HG03097 (cell line): ENCODE data around the gene ECM1.
A peak's percentile ranks its signal among the peaks of the same experiment; 100 is the strongest.

ENCODE experiments used
- ATAC-seq: cut with Tn5 transposase; IDR thresholded peaks from one replicate; pipeline ENCODE4 v1.9.1; 2021; ENCODE audit not compliant: unreplicated experiment, low FRiP score

Gene ECM1

DNA sequence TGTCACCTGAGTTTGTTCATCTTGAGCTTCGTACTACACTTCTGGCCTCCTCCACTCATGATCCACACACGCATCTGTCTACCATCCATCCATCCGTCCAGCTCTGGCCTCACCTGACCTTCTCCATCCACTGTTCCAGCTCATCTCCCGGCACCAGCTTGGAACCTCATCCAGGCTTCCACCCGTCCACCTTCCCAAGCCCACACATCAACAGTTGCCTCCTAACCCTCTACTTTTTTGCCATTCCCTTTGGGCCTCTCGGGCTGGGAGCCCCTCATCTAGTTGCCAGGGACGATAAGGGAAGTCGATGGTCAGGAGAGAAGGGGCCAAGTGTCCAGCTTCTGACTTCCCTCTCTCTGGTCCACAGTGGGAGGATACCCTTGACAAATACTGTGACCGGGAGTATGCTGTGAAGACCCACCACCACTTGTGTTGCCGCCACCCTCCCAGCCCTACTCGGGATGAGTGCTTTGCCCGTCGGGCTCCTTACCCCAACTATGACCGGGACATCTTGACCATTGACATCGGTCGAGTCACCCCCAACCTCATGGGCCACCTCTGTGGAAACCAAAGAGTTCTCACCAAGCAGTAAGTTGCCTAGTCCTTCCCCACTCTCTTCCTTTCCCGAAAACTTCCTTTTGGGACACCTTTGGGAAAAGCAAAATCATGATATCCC is 4.2 kb downstream of the ECM1 start:
- no peak for ATAC-seq

DNA sequence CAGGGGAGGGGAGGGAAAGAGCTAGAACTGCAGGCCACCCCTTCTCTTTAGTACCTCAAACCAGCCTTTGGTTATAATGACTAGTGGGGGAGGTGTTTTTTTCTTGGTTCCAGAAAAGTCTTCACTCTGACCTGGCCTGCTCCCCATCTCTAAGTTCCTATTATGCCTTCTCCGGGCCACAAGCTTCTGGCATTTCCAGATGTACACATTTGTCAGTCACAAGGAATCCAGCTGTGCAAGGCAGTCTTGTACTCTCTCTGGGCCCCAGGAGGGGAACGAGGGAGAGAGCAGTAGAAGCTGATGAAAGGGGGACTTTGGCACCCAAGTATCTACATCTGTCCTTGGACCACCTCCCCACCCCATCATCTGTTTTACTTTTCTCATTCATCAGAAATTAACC is 4.9 kb downstream of the ECM1 start:
- no peak for ATAC-seq

DNA sequence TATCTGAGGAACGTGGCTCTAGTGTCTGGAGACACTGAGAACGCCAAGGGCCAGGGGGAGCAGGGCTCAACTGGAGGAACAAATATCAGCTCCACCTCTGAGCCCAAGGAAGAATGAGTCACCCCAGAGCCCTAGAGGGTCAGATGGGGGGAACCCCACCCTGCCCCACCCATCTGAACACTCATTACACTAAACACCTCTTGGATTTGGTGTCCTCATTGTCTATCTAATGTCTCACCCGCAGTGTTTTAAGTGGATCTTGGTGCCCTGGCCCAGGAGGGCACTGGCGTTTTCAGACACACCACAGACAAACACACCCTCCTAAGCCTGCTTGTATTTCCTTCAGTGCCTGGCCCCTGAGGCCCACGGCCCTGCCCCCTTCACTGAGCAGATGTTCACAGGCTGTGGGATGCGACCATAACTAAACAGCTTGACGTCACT is 5.5 kb downstream of the ECM1 start:
- ATAC-seq: no peak

DNA sequence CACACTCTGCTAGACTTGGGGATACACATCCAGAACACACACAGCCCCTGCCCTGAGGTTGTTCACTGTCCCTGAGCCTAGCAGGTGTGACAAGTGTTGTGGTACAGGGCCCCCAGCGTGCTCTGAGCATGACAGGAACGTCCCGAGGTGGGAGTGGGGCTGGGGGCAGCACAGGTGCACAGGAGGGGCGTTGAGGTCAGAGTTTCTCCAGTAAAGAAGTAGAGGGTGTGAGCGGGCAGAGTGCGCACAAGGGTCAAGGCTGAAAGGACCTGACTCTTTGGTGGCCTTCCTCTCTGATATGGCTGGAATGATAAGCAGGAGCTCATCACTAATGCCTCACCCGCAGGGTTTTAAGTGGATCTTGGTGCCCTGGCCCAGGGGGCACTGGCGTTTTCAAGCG is 6.4 kb downstream of the ECM1 start:
- no peak for ATAC-seq

DNA sequence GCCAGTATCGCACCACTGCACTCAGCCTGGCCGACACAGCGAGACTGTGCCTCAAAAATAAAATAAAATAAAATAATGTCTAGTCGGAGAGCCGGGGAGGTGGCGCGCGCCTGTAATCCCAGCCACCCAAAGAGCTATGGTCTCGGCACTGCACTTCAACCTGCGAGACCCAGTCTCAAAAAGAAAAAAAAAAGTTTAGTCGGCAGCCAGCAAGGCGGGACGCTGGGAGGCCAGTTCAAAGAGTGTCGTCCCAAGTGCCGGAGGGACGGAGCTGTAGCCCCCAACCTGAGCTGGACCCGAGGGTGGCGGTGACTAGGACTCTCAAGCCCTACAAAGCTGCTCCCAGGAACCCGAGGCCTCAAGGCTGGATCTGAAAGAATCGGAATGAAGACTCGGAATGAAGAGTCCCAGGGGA is 7.0 kb downstream of the ECM1 start:
- ATAC-seq: no peak

DNA sequence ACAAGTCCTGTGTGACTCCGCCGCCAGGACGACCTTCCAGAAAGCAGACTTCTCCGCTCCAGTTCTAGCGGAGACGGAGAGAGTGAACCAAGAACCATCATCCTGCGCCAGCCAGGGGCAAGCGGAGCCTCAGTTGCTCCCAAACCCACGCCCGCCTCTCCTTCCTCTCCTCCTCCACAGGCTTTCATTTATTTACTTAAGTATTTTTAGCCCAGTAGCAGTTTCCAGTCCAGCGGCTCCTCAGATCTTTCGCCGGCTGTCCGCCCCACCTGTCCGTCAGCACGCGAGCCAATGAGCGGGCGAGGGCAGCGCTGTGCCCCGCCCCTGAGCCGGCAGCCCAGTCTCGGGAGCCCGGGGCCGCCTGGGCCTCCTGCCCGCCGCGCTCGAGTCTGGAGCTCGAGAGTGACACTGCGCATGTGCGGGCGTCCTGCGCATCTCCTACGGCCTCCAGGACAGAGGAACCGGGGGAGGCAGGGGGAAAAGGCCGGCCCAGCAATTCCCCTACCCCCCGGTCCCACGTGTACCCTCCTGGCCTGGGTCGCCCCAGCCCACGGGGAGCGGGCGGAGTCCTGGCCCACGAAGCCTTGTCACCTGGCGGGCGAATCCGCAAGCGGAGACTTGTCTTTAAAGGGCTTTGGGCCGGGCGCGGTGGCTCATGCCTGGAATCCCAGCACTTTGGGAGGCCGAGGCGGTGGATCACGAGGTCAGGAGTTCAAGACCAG is 7.6 kb downstream of the ECM1 start, which contains the start of gene FALEC:
TSS of gene FALEC (plus strand) at position 425 of the 722 bp plus-strand sequence.
- peak; percentile 98 for ATAC-seq

DNA sequence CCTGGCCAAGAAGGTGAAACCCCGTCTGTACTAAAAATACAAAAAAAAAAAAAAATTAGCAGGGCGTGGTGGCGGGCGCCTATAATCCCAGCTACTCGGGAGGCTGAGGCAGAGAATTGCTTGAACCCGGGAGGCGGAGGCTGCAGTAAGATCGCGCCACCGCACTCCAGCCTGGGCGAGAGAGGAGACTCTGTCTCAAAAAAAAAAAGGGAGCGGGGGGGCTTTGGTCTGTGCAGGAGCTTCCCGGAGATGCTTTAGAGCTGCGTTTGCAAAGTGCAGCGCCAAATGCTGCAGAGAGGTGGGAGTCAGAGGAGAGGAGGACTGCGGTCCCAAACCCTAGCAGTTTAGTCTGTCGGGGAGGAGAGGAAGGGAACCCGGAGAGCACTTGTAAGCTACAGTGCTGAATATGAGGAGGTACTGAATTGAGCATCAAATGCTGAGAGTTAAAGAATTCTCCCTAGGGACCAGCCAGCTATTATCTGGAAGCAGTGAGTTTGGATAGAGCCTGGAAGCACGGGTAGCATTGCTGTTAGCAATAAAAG is 8.2 kb downstream of the ECM1 start:
- no peak for ATAC-seq

DNA sequence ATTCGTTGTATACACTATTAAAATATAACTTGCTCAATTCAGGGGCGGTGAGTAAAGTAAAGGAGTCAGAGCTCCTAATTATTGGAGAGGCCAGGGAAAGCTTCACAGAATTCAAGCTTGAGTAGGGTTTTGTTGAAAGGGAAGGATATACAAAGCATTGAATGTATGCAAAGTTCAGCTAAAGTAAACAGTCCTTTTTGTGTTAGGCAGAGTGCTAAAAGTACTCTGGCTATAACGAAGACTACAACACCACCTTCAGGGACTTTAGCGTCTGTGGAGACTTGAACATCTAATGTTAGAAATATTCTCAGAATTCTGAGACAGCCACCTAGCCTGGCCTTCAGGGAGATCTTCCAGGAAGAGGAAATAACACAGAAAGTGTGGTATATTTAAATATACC is 8.7 kb downstream of the ECM1 start:
- no peak for ATAC-seq

DNA sequence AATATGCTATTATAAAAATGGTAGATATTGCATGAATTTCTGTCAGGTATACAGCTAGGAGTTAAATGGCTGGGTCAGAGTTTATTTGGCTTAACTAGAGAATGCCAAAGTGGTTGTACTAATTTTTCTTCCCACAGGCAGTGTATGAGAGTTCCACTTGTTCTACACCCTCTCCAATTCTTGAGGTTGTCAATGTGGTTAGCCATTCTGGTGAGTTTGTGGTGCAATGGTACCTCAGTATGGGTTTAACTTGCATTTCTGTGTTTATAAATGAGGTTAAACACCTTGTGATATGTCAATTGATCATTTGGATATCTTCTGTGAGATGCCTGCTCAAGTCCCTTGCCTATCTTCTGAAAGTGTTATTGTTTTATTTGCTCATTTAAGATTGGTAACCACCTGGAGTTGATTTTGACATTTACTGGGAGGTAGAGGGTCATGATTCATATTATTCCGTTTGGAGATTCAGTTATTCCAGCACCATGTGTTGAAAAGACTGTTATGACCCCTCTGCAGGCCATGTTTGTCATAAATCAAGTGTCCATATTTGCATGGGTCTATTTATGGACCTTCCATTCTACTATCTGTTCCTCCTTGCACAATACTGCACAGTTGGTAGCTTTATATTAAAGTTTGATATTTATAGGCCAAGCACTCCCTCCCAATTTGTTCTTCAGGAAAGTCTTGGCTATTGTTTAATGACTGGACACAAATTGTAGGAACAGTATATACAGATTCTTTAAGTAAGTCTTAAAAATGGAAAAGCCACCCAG is 13.5 kb downstream of the ECM1 start:
- no peak for ATAC-seq

DNA sequence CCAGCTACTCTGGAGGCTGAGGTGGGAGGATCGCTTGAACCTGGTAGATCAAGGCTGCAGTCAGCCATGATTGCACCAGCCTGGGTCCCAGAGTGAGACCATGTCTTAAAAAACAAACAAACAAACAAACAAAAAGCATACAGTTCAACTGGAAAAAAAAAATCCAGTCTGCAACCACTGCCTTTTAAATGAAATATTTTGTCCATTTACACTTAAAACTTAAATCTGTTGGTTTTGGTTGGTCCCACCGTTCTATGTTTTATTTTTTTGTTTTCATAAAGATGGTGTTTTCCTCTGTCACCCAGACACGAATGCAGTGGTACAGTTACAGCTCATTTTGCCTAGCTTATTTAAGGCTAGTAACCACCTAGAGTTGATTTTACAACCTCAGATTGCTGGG is 17.4 kb downstream of the ECM1 start:
- no peak for ATAC-seq

DNA sequence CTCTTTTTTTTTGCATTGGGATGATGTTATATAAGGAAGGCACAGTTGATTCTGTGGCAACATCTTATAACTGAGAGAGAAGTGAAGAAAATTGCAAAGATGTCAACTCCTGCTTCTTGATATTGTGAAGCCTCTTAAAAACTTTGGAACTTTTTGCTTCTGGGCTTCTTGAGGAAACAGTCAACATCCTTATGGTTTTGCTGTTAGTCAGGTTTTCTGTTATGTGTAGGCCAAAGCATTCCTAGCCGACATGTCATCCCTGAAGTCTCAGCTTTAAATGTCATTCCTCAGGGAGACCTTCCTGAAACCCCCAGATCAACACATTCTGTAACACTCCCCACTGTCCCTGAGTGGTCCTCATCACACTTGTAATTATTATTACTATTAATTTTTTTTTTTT is 20.3 kb downstream of the ECM1 start:
- ATAC-seq: no peak

DNA sequence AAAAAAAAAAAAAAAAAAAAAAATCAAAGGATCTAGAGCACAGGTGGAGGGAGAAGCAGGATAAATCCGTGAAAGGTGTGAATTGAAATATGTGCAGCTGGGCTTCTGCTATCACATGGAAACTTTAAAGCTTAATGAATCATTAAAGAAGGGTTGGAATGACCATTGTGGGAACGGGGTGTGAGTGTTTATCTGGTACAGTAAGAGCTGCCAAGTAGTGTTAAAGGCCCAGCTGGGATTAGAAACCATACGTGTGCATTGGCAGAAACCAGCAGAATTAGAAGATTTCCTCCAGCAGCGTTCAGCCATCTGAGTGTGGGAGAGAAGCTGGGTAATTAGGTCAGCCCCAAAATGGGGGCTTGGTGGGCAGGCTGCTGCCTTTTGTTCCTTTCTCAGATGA is 21.1 kb downstream of the ECM1 start:
- ATAC-seq: no peak

DNA sequence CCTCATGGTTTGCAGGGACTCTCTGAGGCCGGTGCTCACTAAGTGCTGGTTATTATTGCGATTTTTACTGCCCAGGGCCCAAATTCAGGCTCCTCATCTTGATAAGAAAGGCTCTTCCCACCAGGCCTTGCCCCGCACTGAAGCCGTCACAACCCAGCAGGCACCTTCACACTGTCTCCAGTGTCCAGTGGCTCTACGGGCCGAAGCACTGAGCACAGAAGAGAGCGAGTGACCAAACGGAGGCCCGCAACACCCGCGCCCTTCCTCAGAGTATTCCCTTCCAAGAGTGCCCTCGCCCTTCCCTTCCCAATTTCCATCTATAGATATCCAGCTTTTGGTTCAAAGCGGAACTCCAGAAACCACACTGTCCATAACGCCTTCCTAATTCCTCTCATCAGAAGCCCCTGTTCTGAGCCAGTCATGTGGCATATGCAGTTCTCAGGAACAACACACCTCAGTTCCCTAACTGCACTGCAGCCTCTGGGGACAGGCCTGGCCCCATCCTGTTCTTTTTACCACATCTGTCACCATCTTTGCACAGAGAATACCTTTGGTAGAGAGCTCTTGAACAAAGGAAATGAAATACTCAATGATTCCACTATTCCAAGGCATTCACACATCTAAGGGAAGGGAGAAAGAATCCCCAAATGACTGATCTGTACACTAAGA is 22.7 kb downstream of the ECM1 start:
- no peak for ATAC-seq

DNA sequence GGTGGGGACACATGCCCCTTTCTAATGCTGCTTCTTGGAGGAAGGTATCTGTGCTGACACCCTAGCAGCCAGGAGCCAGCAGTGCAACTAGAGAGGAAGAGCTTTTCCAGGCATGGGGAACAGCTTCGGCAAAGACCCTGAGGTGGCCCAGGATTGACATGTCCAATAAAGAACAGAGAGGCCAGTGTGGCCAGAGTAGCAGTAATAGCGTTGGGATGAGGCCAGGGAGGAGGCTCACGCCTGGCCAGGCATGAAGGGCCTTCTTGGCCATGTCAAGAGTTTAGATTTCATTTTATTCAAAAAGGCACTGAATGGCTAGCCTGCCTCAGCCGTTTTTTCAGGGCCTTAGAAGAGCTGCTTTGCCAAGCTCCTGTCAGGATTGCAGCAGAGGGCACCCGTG is 25.0 kb downstream of the ECM1 start:
- no peak for ATAC-seq

DNA sequence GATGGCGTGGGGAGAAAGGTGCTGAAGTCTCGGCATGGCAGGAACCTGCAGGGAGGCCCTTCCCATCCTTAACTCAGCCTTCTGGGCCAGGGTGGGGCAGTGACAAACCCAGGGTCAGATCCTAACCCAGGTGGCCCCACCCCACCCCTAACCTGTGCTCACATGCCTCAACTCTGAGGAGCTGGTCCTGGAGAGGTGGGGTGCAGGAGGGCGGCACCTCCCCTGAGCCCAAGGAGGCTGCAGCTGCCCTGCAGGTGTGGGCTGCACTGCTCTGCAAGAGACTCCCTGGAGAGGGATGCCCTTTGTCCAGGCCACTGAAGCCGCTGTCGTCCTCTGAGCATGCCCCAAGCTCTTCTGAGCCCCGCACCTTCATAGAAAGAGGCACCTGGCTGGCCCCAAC is 26.1 kb downstream of the ECM1 start:
- no peak for ATAC-seq

DNA sequence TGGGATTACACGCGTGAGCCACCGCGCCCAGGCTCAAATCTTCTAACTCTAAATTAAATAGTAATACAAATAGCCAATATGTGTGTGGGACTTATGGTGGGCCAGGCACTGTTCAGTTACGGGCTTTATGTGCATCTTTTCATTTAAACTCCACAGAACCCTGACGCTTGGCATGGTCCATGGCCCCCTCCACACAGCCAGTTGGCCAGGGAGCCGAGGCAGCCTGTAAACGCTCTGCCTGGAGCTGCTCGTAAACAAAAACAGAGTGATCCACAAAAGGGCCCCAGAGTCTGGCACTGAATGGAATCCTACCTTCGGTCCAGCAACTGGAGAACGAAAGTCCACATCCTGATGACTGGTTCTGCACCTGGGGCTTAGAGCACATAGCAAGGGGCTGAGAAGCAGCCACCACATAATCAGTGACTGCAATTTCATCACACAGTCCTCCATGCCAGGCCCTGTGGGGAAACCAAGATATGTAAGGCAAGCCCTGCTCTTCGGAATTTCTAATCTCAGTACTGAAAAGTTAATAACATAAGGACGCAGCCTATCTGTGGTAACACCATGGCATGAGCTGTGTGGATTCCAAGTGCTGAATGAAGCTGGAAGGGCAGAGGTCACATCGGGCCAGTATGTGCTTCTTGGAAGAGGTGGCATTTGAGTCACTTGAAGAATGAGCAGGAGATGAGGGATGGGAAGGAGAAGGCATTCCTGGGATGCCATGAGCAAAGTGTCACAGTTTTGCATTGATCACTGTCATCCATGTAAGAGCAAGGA is 27.8 kb downstream of the ECM1 start:
- ATAC-seq: no peak

DNA sequence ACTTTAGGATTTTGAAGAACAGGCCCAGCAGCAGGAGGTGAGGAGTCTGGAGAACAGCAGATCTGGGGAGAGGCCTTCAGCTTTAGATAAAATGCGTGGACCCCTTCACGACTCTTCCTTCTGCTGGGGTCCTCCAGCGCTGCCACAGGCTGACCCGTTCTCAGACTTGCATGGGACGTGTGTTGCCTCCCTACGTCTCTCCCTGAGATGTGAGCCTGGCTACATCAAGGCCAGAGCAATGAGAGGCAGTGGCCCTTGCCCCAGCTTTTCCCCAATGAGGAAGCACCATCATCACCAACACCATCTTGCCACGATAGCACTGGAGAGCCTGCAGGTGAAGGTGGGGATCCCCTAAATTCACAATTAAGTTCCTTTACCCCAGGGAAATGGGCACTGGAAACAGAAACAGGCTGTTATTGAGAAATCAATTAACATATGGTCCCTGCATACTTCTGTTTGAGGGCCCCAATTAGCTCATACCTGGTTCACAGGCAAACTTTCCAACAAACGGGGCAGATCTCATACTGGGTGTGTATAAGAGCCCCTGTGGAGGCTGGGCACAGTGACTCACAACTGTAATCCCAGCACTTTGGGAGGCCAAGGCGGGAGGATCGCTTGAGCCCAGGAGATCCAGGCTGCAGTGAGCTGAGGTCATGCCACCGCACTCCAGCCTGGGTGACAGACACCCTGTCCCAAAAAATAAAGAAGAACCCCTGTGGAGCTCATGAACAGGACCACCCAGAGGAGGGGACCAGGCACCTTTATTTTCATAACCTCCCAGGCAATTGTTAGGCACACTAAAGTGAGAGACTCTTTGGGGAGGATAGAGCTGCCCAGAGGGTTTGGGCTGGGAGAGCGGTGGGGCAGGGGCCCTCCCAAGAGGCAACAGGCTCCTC is 29.2 kb downstream of the ECM1 start:
- ATAC-seq: no peak

DNA sequence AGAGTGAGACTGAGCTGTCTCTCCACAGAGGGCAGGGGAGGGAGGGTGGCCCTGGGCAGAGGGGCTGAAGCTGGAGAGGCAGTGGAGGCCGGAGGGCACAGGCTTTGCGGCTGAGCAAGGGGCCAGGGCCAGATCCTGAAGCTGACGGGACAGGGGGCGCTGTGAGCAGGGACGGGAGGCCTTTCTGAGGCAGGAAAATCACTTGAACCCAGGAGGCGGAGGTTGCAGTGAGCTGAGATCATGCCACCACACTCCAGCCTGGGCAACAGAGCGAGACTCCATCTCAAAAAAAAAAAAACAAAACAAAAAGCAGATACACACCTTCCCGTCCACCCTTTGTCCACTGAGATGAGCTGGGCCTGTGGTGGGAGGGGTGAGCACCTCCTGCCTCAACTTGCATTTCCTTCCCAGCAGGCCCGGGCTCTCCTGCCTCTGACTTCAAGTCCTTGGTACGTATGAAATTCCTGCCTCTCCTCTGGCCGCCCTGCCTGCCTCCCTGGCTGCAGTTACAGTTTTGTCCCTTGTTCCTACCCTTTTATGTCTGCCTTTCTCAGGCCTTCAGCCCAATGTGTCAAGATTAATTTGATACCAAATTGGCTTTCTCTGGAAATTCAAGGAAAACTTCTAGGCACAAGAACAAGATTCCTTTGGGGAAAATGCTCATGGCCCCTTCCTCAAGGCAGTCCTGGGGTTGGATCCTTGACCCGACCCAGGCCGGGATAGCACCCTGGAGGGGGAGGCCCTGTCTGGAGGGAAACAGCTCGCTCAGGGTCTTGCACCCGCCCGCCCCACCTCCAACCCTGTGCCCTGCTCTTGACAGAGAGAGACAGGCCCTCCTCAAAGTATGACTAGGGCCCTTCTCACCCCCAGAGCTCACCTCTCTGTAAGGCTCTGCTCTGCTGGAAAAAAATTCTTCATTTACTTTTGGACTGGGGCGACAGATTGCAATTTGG is 30.1 kb downstream of the ECM1 start:
- ATAC-seq: no peak
